Kasumi-1 (cell line): ENCODE data around the gene SERPINA10.
"Not testable (repeated sequence)": the region's sequence is repeated elsewhere in the genome, so short reads cannot be mapped to it uniquely, and the experiment has no call there.

Experiments used
- DNase-seq, 2 experiments: peaks; one replicate each; lab custom pipeline; 2025; lab: John Stamatoyannopoulos, UW

Gene SERPINA10

DNA sequence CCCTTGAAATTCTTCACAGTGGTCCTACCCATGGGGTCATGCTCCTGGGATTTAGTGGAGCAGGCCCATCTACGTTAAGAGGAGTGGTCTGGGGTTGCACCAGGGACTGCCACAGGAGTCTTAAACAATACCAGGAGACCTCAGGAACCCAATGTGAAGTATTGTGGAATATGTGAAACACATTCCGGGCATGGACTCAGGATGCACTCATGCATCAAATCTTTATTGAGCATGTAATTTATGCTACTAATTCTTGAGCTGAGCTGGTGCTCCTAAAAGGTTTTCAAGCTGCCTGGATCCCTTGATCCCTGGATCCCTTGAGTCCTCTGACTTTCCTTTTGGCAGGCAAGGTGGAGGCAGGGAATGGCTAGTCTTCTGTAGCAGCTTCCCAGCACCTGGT is 8.8 kb downstream of the SERPINA10 start:
- no peak for DNase-seq

DNA sequence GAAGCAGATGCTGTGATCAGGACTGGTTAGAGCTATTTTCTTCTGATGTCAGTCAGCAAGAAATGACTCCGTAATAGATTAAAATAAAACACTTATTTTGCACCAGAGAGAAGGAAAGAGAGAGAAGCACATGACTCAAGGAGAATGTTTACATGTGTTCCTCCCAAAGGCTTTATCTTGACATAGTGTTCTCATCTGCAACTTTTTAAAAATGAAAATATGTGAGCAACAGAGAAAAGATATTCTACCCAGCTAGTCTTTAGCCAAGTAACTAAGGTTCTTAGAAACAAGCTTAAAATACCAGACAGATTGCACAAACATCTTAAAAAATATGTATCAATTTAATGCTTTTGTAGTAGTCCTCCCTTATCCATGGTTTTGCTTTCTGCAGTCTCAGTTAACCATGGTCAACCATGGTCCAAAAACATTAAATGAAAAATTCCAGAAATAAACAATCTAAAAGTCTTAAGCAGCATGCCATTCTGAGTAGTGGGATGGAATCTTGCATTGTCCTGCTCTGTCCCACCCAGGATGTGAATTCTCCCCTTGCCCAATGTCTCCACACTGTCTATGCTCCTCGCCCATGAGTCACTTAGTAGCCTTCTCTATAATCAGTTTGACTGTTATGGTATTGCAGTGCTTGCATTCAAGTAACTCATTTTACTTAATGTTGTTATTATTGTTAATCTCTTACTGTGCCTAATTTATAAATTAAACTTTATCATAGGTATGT is 9.9 kb downstream of the SERPINA10 start:
- no peak for DNase-seq

DNA sequence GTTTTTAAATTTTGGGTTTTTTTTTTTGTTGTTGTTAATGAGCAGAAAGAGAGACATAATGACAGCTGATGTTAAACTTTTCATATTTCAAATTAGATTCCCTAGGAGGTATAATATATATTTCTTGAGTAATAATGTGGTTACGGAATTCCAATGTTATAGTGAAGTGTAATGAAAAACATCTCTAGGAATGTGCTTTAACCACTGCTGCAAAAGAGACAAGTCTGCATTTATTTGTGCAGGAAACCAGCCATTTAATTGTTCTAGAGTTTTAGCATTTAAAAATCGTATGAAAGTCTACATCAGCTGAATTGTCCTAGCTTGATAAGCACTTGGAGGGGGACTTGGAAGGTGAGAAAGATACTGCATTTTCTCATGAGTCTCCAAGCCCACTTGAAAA is 14.3 kb downstream of the SERPINA10 start:
- no peak for DNase-seq

DNA sequence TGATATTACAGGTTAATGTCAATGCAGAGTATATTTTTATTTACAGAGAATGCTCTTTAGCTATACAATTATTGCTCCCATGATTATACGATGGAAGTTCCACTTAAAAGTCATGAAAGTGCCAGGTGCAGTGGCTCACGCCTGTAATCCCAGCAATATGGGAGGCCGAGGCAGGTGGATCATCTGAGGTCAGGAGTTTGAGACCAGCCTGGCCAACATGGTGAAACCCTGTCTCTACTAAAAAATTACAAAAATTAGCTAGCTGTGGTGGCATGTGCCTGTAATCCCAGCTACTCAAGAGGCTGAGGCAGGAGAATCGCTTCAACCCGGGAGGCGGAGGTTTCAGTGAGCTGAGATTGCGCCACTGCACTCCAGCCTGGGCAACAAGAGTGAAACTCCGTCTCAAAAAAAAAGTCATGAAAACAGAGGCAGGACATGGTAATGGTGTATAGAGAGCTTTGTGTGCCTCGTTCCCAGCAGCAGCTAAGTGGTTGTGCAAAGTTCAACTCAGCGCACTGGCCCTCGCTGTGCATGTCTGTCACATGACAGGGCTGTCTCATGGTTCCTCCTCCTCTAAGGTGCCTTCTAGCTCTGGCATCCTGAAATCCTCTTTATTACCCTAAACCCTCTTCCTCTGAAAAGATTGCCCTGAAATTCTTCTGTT is 16.0 kb downstream of the SERPINA10 start:
- DNase-seq: not testable (repeated sequence)

DNA sequence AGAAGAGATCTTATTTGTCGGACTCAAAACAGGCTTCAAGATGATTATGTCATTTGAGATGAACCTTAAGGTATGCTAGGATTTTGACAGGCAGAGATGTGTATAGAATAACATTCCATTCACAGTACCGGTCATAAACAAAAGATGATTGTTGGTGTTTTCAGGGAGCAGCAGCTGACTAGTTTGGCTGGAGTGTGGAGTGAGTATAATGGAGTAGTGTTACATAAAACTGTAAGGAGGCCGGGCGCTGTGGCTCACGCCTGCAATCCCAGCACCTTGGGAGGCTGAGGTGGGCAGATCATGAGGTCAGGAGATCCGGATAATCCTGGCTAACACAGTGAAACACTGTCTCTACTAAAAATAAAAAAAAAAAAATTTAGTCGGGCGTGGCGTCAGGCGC is 23.9 kb downstream of the SERPINA10 start:
- DNase-seq: no peak

DNA sequence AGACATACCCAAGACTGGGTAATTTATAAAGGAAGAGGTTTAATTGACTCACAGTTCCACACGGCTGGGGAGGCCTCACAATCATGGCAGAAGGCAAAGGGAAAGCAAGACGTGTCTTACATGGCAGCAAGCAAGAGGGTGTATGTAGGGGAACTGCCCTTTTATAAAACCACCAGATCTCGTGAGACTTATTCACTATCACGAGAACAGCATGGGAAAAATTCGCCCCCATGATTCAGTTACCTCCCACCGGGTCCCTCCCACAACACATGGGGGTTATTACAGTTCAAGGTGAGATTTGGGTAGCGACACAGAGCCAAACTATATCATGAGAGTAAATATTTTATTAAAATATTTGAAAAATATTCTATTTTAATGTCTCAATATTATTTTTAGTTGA is 24.5 kb downstream of the SERPINA10 start:
- not testable (repeated sequence) for DNase-seq

DNA sequence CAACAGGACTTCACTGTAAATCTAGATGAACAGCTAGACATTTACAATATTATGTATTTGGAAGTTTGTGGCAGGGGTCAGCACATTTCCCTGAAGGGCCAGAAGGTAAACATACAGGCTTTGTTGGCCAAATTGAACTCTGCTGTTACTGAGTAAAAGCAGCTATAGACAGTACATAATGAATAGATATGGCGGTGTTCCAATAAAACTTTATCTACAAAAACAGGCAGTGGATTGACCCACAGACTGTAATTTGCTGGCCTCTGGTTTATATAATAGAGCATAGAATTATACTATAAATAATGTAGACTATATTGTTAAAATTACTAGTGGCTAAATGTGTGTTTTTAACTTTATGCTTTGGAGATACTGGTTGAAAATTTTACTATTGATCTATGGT is 25.7 kb downstream of the SERPINA10 start:
- no peak for DNase-seq

DNA sequence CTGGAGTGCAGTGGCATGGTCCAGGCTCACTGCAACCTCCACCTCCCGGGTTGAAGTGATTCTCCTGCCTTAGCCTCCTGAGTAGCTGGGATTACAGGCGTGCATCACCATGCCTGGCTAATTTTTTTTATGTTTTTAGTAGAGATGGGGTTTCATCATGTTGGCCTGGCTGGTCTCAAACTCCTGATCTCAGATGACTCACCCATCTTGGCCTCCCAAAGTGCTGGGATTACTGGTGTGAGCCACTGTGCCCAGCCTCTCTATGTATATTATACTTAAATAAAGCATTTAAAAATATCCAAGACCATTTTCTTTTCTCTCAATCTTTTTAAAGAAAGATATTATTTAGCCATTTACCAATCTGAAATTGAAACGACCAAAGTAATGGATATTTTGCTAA is 28.9 kb downstream of the SERPINA10 start:
- DNase-seq: not testable (repeated sequence)

DNA sequence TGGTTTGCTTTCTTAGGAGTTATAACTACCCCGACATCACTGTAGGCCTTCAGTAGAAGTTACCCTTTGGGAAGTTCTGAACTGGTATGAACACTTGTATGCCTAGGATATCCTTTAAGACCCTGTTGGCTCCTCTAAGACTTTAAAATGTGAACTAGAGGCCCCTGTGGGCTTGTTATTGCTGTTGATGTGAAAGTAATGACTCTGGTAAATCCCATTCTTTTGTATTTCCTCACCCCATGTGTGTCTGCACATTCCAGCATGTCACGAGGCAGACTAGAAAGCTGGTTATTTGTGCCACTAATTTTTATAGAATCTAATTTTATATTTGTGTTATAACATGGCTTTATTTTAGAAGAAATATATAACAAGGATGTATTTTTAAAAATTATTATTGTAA is 48.9 kb downstream of the SERPINA10 start:
- no peak for DNase-seq

DNA sequence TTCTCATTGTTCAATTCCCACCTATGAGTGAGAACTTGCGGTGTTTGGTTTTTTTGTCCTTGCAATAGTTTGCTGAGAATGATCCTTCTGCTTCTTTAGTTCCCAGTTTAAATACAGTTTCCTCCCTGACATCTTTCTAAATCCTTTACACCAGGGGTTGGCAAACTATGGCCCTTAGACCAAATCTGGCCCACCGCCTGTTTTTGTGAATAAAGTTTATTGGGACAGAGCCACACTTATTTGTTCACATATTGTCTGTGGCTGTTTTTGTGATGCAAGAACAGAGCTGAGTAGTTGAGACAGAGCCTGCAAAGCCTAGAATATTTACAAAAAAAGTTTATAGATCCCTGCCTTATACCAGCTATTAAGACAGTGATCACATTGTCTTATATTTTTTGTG is 53.7 kb downstream of the SERPINA10 start:
- DNase-seq: no peak

DNA sequence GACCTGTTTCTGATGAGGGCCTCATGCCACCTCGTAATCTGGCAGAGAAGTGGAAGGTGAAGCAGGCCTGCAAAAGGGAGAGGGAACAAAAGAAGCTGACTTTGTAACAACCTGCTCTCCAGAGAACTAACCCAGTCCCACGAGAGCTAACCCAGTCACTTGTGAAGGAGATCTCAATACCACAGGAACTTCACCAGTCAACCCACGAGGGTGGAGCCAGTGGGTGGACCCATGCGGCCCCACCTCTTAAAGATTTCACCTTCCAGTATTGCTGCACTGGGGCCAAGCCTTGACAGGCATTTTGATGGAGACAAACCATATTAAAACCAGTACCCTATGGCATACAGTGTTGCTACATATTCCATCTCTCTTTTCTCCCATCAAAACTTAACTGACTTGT is 55.1 kb downstream of the SERPINA10 start:
- no peak for DNase-seq

DNA sequence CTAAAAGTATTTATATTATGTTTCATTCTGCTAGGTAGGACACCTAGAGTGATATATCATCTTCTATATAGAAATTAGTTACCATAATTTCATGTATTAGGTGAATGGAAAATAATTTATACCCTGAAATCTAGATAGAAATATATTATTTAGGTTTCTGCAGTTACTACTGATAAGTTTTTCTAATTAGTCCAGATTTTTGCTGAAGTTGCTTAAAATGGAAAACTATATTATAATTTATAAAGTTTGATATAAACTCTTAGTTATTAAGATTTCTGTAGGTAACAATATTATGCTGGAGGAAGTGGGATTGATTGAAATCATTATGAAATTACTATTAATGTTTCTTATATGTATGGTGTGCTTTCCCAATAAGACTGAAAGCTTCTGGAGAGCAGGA is 56.0 kb downstream of the SERPINA10 start:
- no peak for DNase-seq
